ENCODE data around the gene PRKAR1B.

The PRKAR1B gene

DNA sequence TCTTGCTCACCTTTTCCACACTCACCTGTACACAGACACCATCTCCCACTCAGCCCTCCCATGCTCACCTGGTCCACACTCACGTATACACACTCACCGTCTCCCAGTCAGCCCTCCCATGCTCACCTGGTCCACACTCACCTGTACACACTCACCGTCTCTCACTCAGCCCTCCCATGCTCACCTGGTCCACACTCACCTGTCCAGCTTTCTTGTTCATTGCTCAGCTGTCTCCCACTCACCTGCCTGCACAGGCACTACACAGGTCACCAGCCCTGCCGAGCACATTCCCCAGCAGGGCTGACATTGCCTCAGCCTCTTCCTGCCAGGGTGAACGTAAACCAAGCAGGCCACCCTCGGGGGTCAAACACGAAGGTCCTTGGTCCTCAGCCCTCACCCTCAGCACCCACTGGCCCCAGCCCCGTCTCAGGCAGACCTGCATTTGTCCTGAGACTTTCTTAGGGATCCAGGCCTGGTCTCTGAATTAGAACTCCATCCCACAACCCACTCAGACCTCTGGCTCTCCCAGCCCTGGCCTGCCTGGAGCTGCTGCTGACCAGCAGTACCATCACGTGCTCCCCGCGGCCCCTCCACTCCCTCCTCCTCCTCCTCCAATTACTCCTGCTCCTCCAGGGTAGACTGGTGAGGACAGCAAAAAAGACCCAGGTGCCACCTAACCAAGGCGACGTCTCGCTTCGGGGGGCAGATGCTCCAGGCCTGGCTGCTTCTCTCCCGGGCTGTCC, 13.4 kb downstream of the PRKAR1B start:
- no peak overlapping the region for H3K18ac ChIP-seq (ENCODE audit: low read length)
- H3K9ac ChIP-seq (ENCODE audit: low read depth, low read length, poor library complexity) = peak overlapping the region; percentile 44
- H3K79me1 ChIP-seq (ENCODE audit: low read depth, low read length) = peaks cover 1% of the 10 kb centered on the region
- H4K8ac ChIP-seq (ENCODE audit: low read depth, low read length) = no peak overlapping the region
- H3K4ac ChIP-seq (ENCODE audit: low read length) = no peak overlapping the region
- no peak overlapping the region for H3K23ac ChIP-seq (ENCODE audit: low read depth, low read length, poor library complexity)
- H3K4me2 ChIP-seq (ENCODE audit: insufficient read depth, low read length, poor library complexity, severe bottlenecking) = no peak overlapping the region
- no peak overlapping the region for H2BK120ac ChIP-seq (ENCODE audit: low read depth, low read length)
- no peak overlapping the region for H2BK5ac ChIP-seq (ENCODE audit: low read length)
- no peak for DNase-seq (ENCODE audit: low spot score)
- no peak overlapping the region for H3K4me3 ChIP-seq (ENCODE audit: low read length in 2 of 2)
- no CpG with 5 or more reads among the region's 16 CpGs for WGBS, 2 donors (ENCODE audit: extremely low coverage in 2 of 2, insufficient read length in 2 of 2, insufficient replicate concordance in 1 of 2)
- peak overlapping the region; percentile 92 for H2BK15ac ChIP-seq (ENCODE audit: low read length)
- no peak overlapping the region for H3K14ac ChIP-seq (ENCODE audit: low read length)
- no peak overlapping the region for H4K91ac ChIP-seq (ENCODE audit: low read depth, low read length, poor library complexity)
- no peaks in the 10 kb centered on the region for H3K36me3 ChIP-seq (replicated peaks in 1 of 2; ENCODE audit: control insufficient read depth in 2 of 2, insufficient read depth in 2 of 2, low read length in 2 of 2)
- H3K4me1 ChIP-seq (ENCODE audit: control insufficient read depth in 2 of 2, insufficient read depth in 1 of 2, low read depth in 1 of 2, low read length in 2 of 2) = peaks cover 0 to 5% of the 10 kb centered on the region in 2 donors
- no peak overlapping the region for H3K27ac ChIP-seq (replicated peaks; ENCODE audit: low read length)
- peak overlapping the region; percentile 5 for H2AFZ ChIP-seq (ENCODE audit: low read length)
- H2AK5ac ChIP-seq (ENCODE audit: low read depth, low read length) = peak overlapping the region; percentile 20
- no peaks in the 10 kb centered on the region for H3K9me3 ChIP-seq (replicated peaks in 1 of 2; ENCODE audit: control insufficient read depth in 2 of 2, insufficient read depth in 1 of 2, low read depth in 1 of 2, low read length in 2 of 2)
- peaks cover 0 to 3% (median 0%) of the 10 kb centered on the region in 3 experiments for H3K27me3 ChIP-seq (ENCODE audit: control insufficient read depth in 3 of 3, insufficient read depth in 3 of 3, low read depth in 1 of 3, low read length in 3 of 3)
- no peak overlapping the region for H2BK12ac ChIP-seq (ENCODE audit: low read length)

DNA sequence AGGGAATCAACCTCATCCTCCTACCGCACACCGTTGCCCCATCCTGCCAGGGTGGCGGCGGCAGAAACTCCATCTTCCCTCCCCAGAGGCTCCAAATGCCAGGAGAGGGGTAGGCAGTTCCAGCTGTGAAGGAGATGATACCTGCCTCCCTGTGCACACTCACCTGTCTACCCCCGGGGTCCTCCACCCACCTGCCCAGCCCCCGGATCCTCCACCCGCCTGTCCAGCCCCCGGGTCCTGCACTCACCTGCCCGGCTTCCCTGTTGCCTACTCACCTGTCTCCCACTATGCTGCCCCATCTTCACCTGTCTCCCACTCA, 14.0 kb downstream of the PRKAR1B start:
- Histone ChIP-seq H2BK5ac (ENCODE audit: low read length) (no peak overlapping the region), H2AFZ (ENCODE audit: low read length) (peak overlapping the region; percentile 81), H3K79me1 (ENCODE audit: low read depth, low read length) (peaks cover 1% of the 10 kb centered on the region), H3K18ac (ENCODE audit: low read length) (no peak overlapping the region), H2BK12ac (ENCODE audit: low read length) (no peak overlapping the region), H2BK15ac (ENCODE audit: low read length) (peak overlapping the region; percentile 47), H3K36me3 (replicated peaks in 1 of 2; ENCODE audit: control insufficient read depth in 2 of 2, insufficient read depth in 2 of 2, low read length in 2 of 2) (no peaks in the 10 kb centered on the region), H3K27ac (replicated peaks; ENCODE audit: low read length) (no peak overlapping the region), H3K23ac (ENCODE audit: low read depth, low read length, poor library complexity) (no peak overlapping the region), H3K27me3 (ENCODE audit: control insufficient read depth in 3 of 3, insufficient read depth in 3 of 3, low read depth in 1 of 3, low read length in 3 of 3) (peaks cover 0 to 3% (median 0%) of the 10 kb centered on the region in 3 experiments), H3K4me1 (ENCODE audit: control insufficient read depth in 2 of 2, insufficient read depth in 1 of 2, low read depth in 1 of 2, low read length in 2 of 2) (peaks cover 0 to 5% of the 10 kb centered on the region in 2 donors), H3K9ac (ENCODE audit: low read depth, low read length, poor library complexity) (no peak overlapping the region), H2BK120ac (ENCODE audit: low read depth, low read length) (no peak overlapping the region), H3K9me3 (replicated peaks in 1 of 2; ENCODE audit: control insufficient read depth in 2 of 2, insufficient read depth in 1 of 2, low read depth in 1 of 2, low read length in 2 of 2) (no peaks in the 10 kb centered on the region), H4K8ac (ENCODE audit: low read depth, low read length) (no peak overlapping the region), H3K4me3 (ENCODE audit: low read length in 2 of 2) (no peak overlapping the region), H2AK5ac (ENCODE audit: low read depth, low read length) (peak overlapping the region; percentile 20), H3K4ac (ENCODE audit: low read length) (no peak overlapping the region), H3K14ac (ENCODE audit: low read length) (no peak overlapping the region), H4K91ac (ENCODE audit: low read depth, low read length, poor library complexity) (no peak overlapping the region), H3K4me2 (ENCODE audit: insufficient read depth, low read length, poor library complexity, severe bottlenecking) (peak overlapping the region; percentile 32)
- no CpG with 5 or more reads among the region's 9 CpGs for WGBS, 2 donors (ENCODE audit: extremely low coverage in 2 of 2, insufficient read length in 2 of 2, insufficient replicate concordance in 1 of 2)
- no peak for DNase-seq (ENCODE audit: low spot score)

DNA sequence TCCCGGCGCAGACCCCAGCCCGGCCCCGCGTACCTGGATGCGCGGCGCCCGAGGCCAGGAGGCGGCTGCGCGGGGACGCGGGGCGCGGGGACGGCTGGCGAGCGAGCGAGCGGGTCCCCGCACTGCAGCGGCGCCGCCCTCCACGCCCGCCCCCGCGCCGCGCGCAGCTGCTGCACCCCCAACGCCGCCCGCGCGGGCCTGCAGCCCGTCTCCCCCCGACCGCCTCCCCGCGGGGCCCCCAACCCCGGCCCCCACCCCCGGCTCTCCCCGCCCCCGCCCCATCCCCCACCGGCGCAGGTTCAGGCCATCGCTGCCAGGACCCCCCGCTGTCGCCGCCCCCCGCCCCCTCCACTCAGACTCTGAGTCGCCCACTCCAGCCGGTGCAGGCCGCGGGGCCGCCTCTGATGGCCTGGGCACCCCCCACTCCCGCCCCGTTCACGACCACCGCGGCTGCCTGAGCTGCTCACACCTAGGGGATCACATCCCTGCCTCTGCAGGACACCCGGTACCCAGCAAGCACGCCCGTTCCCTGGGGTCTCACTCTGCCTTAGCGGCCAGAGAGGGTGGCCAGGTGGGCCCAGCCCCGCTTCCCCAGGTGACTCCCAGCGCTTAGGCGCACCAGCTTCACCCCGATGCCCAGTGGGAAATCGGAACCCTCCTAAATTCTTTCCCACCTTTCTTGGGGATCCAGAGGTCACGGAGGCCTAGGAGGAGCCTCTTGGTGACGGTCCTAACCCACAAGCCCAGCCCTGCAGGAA, 14.5 kb downstream of the PRKAR1B start:
- Histone ChIP-seq H3K36me3 (replicated peaks in 1 of 2; ENCODE audit: control insufficient read depth in 2 of 2, insufficient read depth in 2 of 2, low read length in 2 of 2) (no peaks in the 10 kb centered on the region), H2BK5ac (ENCODE audit: low read length) (no peak overlapping the region), H3K27me3 (ENCODE audit: control insufficient read depth in 3 of 3, insufficient read depth in 3 of 3, low read depth in 1 of 3, low read length in 3 of 3) (peaks cover 0 to 3% (median 0%) of the 10 kb centered on the region in 3 experiments), H3K79me1 (ENCODE audit: low read depth, low read length) (peaks cover 1% of the 10 kb centered on the region), H4K91ac (ENCODE audit: low read depth, low read length, poor library complexity) (no peak overlapping the region), H2AFZ (ENCODE audit: low read length) (peak overlapping the region; percentile 81), H3K18ac (ENCODE audit: low read length) (peak overlapping the region; percentile 96), H2BK15ac (ENCODE audit: low read length) (peak overlapping the region; percentile 47), H3K4me1 (ENCODE audit: control insufficient read depth in 2 of 2, insufficient read depth in 1 of 2, low read depth in 1 of 2, low read length in 2 of 2) (peaks cover 0 to 5% of the 10 kb centered on the region in 2 donors), H2BK12ac (ENCODE audit: low read length) (no peak overlapping the region), H3K4me3 (ENCODE audit: low read length in 2 of 2) (peak overlapping the region; percentile 31 to 81), H3K4ac (ENCODE audit: low read length) (no peak overlapping the region), H3K14ac (ENCODE audit: low read length) (no peak overlapping the region), H3K9me3 (replicated peaks in 1 of 2; ENCODE audit: control insufficient read depth in 2 of 2, insufficient read depth in 1 of 2, low read depth in 1 of 2, low read length in 2 of 2) (no peaks in the 10 kb centered on the region), H3K27ac (replicated peaks; ENCODE audit: low read length) (no peak overlapping the region), H3K9ac (ENCODE audit: low read depth, low read length, poor library complexity) (no peak overlapping the region), H2BK120ac (ENCODE audit: low read depth, low read length) (peak overlapping the region; percentile 81), H4K8ac (ENCODE audit: low read depth, low read length) (peak overlapping the region; percentile 96), H3K4me2 (ENCODE audit: insufficient read depth, low read length, poor library complexity, severe bottlenecking) (peak overlapping the region; percentile 77), H2AK5ac (ENCODE audit: low read depth, low read length) (peak overlapping the region; percentile 20), H3K23ac (ENCODE audit: low read depth, low read length, poor library complexity) (no peak overlapping the region)
- WGBS, 2 donors (ENCODE audit: extremely low coverage in 2 of 2, insufficient read length in 2 of 2, insufficient replicate concordance in 1 of 2) = no CpG with 5 or more reads among the region's 74 CpGs
- no peak for DNase-seq (ENCODE audit: low spot score)

DNA sequence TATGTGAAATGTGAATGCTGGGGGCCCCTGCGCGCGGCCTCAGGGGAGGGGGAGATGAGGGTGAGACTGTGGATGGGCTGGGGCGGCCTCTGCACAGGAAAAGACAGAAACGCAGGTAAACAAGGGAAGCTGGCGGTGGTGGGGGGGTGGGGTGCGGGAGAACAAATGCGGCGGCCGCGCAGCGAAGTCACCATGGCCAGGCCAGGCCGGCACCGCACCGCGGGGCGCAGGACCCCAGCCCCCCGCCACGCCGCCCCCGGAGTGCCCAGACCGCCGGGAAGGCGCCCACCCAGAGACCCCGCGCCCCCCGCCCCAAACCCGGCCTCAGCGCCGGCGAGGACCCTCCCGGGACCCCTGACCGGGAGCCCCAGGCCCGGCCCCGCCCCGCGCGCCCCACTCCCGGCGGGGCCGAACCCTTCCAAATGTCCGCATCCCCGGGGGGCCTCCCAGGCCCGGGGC, 15.1 kb downstream of the PRKAR1B start:
- Histone ChIP-seq H2BK15ac (ENCODE audit: low read length) (no peak overlapping the region), H3K4me3 (ENCODE audit: low read length in 2 of 2) (peak overlapping the region; percentile 31 to 81), H3K27ac (replicated peaks; ENCODE audit: low read length) (no peak overlapping the region)

More for the DNA sequence above, 15.1 kb downstream of the PRKAR1B start:
- Histone ChIP-seq H3K14ac (ENCODE audit: low read length) (peak overlapping the region; percentile 21), H3K36me3 (replicated peaks in 1 of 2; ENCODE audit: control insufficient read depth in 2 of 2, insufficient read depth in 2 of 2, low read length in 2 of 2) (no peaks in the 10 kb centered on the region), H2AK5ac (ENCODE audit: low read depth, low read length) (peak overlapping the region; percentile 98), H3K23ac (ENCODE audit: low read depth, low read length, poor library complexity) (no peak overlapping the region), H3K4ac (ENCODE audit: low read length) (peak overlapping the region; percentile 37), H2BK120ac (ENCODE audit: low read depth, low read length) (peak overlapping the region; percentile 81), H2BK12ac (ENCODE audit: low read length) (no peak overlapping the region), H2BK5ac (ENCODE audit: low read length) (no peak overlapping the region), H3K4me1 (ENCODE audit: control insufficient read depth in 2 of 2, insufficient read depth in 1 of 2, low read depth in 1 of 2, low read length in 2 of 2) (peaks cover 0 to 5% of the 10 kb centered on the region in 2 donors), H3K9ac (ENCODE audit: low read depth, low read length, poor library complexity) (peak overlapping the region; percentile 78), H3K9me3 (replicated peaks in 1 of 2; ENCODE audit: control insufficient read depth in 2 of 2, insufficient read depth in 1 of 2, low read depth in 1 of 2, low read length in 2 of 2) (no peaks in the 10 kb centered on the region), H4K8ac (ENCODE audit: low read depth, low read length) (no peak overlapping the region), H4K91ac (ENCODE audit: low read depth, low read length, poor library complexity) (no peak overlapping the region), H3K18ac (ENCODE audit: low read length) (peak overlapping the region; percentile 96), H2AFZ (ENCODE audit: low read length) (peak overlapping the region; percentile 81), H3K27me3 (ENCODE audit: control insufficient read depth in 3 of 3, insufficient read depth in 3 of 3, low read depth in 1 of 3, low read length in 3 of 3) (peaks cover 0 to 3% (median 0%) of the 10 kb centered on the region in 3 experiments), H3K4me2 (ENCODE audit: insufficient read depth, low read length, poor library complexity, severe bottlenecking) (peak overlapping the region; percentile 77), H3K79me1 (ENCODE audit: low read depth, low read length) (peaks cover 1% of the 10 kb centered on the region)
- WGBS, 2 donors (ENCODE audit: extremely low coverage in 2 of 2, insufficient read length in 2 of 2, insufficient replicate concordance in 1 of 2) = no CpG with 5 or more reads among the region's 44 CpGs
- no peak for DNase-seq (ENCODE audit: low spot score)

Measured in neuronal stem cell (in vitro differentiated cells).